Measurements from ENCODE around the gene ADCYAP1. TPM values are rescaled to one million over a fixed set of nuclear protein-coding genes. Genes with fewer than 3 reads are reported as not detected.
"Not testable (repeated sequence)": the region's sequence is repeated elsewhere in the genome, so short reads cannot be mapped to it uniquely, and the experiment has no call there.

ADCYAP1 gene
- total RNA-seq, 1 experiment from 2014 or later, result not detected

DNA sequence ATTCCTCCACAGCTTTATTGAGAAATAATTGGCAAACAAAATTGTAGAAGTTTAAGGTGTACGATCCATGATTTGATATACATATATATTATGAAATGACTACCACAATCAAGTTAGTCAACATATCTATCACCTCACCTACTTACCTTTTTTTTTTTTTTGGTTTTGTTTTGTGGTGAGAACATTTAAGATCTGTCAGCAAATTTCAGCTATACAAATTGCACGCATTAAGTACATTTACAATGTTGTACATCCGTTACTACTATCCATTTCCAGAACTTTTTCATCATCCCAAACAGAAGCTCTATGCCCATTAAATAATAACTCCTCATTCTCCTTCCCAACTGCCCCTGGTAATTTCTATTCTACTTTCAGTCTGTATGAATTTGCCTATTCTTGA, 37.4 kb upstream of the ADCYAP1 start:
- BruUV-seq (replicated peaks), result no TSS peak
- POLR2A ChIA-PET, result no interaction called here
- Mint-ChIP-seq H3K36me3 (ENCODE audit: insufficient read depth, unreplicated experiment) (no peaks in the 10 kb centered on the region), H3K9me3 (ENCODE audit: unreplicated experiment) (no peaks in the 10 kb centered on the region), H3K27me3 (ENCODE audit: insufficient read depth, unreplicated experiment) (peaks cover 9% of the 10 kb centered on the region), H3K4me1 (ENCODE audit: low read depth, unreplicated experiment) (no peaks in the 10 kb centered on the region), H3K27ac (ENCODE audit: unreplicated experiment) (no peak overlapping the region), H3K4me3 (ENCODE audit: unreplicated experiment) (no peak overlapping the region)
- Histone ChIP-seq H3K4me1 (no peaks in the 10 kb centered on the region), H3K9me3 (no peaks in the 10 kb centered on the region), H3K36me3 (ENCODE audit: control insufficient read depth, insufficient read depth, low read length) (no peaks in the 10 kb centered on the region), H3K4me3 (ENCODE audit: low read depth, low read length) (no peak overlapping the region), H3K27me3 (replicated peaks; ENCODE audit: control insufficient read depth, insufficient read depth, low read length) (no peaks in the 10 kb centered on the region)
- no peak for DNase-seq
- intact Hi-C loops (cut with micrococcal nuclease; ENCODE audit: unreplicated experiment), result loop anchor here (10.0 kb wide), 2 partner anchors 1218 to 1678 kb away; no protein-coding TSS in a partner anchor
- TF ChIP-seq, protein P1, sequence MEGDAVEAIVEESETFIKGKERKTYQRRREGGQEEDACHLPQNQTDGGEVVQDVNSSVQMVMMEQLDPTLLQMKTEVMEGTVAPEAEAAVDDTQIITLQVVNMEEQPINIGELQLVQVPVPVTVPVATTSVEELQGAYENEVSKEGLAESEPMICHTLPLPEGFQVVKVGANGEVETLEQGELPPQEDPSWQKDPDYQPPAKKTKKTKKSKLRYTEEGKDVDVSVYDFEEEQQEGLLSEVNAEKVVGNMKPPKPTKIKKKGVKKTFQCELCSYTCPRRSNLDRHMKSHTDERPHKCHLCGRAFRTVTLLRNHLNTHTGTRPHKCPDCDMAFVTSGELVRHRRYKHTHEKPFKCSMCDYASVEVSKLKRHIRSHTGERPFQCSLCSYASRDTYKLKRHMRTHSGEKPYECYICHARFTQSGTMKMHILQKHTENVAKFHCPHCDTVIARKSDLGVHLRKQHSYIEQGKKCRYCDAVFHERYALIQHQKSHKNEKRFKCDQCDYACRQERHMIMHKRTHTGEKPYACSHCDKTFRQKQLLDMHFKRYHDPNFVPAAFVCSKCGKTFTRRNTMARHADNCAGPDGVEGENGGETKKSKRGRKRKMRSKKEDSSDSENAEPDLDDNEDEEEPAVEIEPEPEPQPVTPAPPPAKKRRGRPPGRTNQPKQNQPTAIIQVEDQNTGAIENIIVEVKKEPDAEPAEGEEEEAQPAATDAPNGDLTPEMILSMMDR (IDR thresholded peaks at IDR 0.05; ENCODE audit: insufficient read depth in 1 of 2, low read depth in 1 of 2, low read length in 1 of 2, severe bottlenecking in 1 of 2, unreplicated experiment in 1 of 2), result no peak
- CTCF ChIA-PET, result no interaction called here

DNA sequence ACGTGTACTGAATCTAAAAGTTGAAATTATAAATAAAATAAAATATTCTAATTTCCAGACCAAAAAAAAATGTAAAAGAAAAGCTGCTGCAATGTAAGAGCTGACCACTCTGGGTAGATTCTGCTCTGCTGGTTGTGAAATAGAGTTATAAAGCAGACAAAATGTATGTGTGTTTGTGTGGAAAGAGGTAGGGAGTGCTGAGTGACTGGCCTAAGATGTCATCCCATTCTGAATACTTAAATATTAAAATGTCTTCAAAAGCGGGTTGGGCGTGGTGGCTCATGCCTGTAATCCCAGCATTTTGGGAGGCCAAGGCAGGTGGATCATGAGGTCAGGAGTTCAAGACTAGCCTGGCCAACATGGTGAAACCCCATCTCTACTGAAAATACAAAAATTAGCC, 31.2 kb upstream of the ADCYAP1 start:
- H3K4me3 Mint-ChIP-seq (ENCODE audit: unreplicated experiment); DNase-seq; H3K4me3 ChIP-seq (ENCODE audit: low read depth, low read length); POLR2A ChIA-PET; H3K27me3 Mint-ChIP-seq (ENCODE audit: insufficient read depth, unreplicated experiment); H3K4me1 ChIP-seq; BruUV-seq (replicated peaks); H3K27ac Mint-ChIP-seq (ENCODE audit: unreplicated experiment); H3K4me1 Mint-ChIP-seq (ENCODE audit: low read depth, unreplicated experiment); H3K36me3 ChIP-seq (ENCODE audit: control insufficient read depth, insufficient read depth, low read length); H3K9me3 ChIP-seq; H3K9me3 Mint-ChIP-seq (ENCODE audit: unreplicated experiment); H3K27me3 ChIP-seq (replicated peaks; ENCODE audit: control insufficient read depth, insufficient read depth, low read length); H3K36me3 Mint-ChIP-seq (ENCODE audit: insufficient read depth, unreplicated experiment); CTCF ChIA-PET; intact Hi-C loops (cut with micrococcal nuclease; ENCODE audit: unreplicated experiment): not testable (repeated sequence)

DNA sequence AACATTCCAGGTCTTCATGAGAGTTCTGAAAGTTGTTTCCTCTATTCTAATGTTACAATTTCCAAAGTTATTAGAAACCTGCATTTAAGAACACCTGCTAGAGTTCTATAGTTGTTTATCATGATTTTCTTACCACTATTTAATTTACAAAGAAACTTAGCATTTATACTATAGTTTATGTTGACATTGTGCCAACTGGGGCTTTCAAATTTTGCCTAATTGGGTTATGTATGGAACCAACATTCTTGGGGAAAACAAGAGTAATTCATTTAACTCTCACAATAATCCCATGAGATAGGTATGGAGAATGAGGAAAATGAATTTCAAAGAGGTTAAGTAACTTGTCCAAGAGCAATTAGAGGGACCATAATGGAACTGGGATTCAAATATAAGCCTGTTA, 28.8 kb upstream of the ADCYAP1 start:
- no peak for DNase-seq
- Mint-ChIP-seq H3K4me3 (ENCODE audit: unreplicated experiment) (no peak overlapping the region), H3K27me3 (ENCODE audit: insufficient read depth, unreplicated experiment) (peaks cover 3% of the 10 kb centered on the region), H3K9me3 (ENCODE audit: unreplicated experiment) (no peaks in the 10 kb centered on the region), H3K4me1 (ENCODE audit: low read depth, unreplicated experiment) (no peaks in the 10 kb centered on the region), H3K36me3 (ENCODE audit: insufficient read depth, unreplicated experiment) (no peaks in the 10 kb centered on the region), H3K27ac (ENCODE audit: unreplicated experiment) (no peak overlapping the region)
- H3K27me3 ChIP-seq (replicated peaks; ENCODE audit: control insufficient read depth, insufficient read depth, low read length), result no peaks in the 10 kb centered on the region
- H3K36me3 ChIP-seq (ENCODE audit: control insufficient read depth, insufficient read depth, low read length), result no peaks in the 10 kb centered on the region
- BruUV-seq (replicated peaks), result no TSS peak
- TF ChIP-seq, protein P1 (IDR thresholded peaks at IDR 0.05; ENCODE audit: insufficient read depth in 1 of 2, low read depth in 1 of 2, low read length in 1 of 2, severe bottlenecking in 1 of 2, unreplicated experiment in 1 of 2), result no peak
- ChIA-PET POLR2A (no interaction called here), CTCF (no interaction called here)
- intact Hi-C loops (cut with micrococcal nuclease; ENCODE audit: unreplicated experiment), result no loop called here
- no peak overlapping the region for H3K4me3 ChIP-seq (ENCODE audit: low read depth, low read length)
- H3K4me1 ChIP-seq, result no peaks in the 10 kb centered on the region
- no peaks in the 10 kb centered on the region for H3K9me3 ChIP-seq

GRCh38 chr18:877238-877637, 27.4 kb upstream of the ADCYAP1 start:
- Mint-ChIP-seq H3K4me1 (ENCODE audit: low read depth, unreplicated experiment) (no peaks in the 10 kb centered on the region), H3K9me3 (ENCODE audit: unreplicated experiment) (no peaks in the 10 kb centered on the region), H3K27me3 (ENCODE audit: insufficient read depth, unreplicated experiment) (peaks cover 3% of the 10 kb centered on the region), H3K36me3 (ENCODE audit: insufficient read depth, unreplicated experiment) (no peaks in the 10 kb centered on the region), H3K4me3 (ENCODE audit: unreplicated experiment) (no peak overlapping the region), H3K27ac (ENCODE audit: unreplicated experiment) (no peak overlapping the region)
- BruUV-seq (replicated peaks), result no TSS peak
- no peaks in the 10 kb centered on the region for H3K27me3 ChIP-seq (replicated peaks; ENCODE audit: control insufficient read depth, insufficient read depth, low read length)
- no peak overlapping the region for H3K4me3 ChIP-seq (ENCODE audit: low read depth, low read length)
- POLR2A ChIA-PET, result no interaction called here
- TF ChIP-seq, protein P1 (IDR thresholded peaks at IDR 0.05; ENCODE audit: insufficient read depth in 1 of 2, low read depth in 1 of 2, low read length in 1 of 2, severe bottlenecking in 1 of 2, unreplicated experiment in 1 of 2), result no peak
- CTCF ChIA-PET, result no interaction called here
- no peaks in the 10 kb centered on the region for H3K36me3 ChIP-seq (ENCODE audit: control insufficient read depth, insufficient read depth, low read length)
- intact Hi-C loops (cut with micrococcal nuclease; ENCODE audit: unreplicated experiment), result no loop called here
- no peaks in the 10 kb centered on the region for H3K4me1 ChIP-seq
- no peak for DNase-seq
- H3K9me3 ChIP-seq, result no peaks in the 10 kb centered on the region

All from Caco-2 (cell line).